Measurements from ENCODE around the gene CORO7.

GRCh38 chr16:4450931-4451519 lies 34.6 kb upstream of the CORO7 start:
- no peak for TF ChIP-seq POU2F2 (IDR thresholded peaks at IDR 0.05; ENCODE audit: low read depth, low read length)
- no peak for TF ChIP-seq POLR2A (IDR thresholded peaks at IDR 0.05; ENCODE audit: low read depth, low read length)
- no peak for TF ChIP-seq SPI1 (IDR thresholded peaks at IDR 0.05; ENCODE audit: low read depth, low read length)
- no peak for TF ChIP-seq POLR2AphosphoS5 (IDR thresholded peaks at IDR 0.05; ENCODE audit: low read depth, low read length)
- no peak for TF ChIP-seq TAF1 (IDR thresholded peaks at IDR 0.05; ENCODE audit: low read depth, low read length)
